Measurements from ENCODE around the gene RGMA.

DNA sequence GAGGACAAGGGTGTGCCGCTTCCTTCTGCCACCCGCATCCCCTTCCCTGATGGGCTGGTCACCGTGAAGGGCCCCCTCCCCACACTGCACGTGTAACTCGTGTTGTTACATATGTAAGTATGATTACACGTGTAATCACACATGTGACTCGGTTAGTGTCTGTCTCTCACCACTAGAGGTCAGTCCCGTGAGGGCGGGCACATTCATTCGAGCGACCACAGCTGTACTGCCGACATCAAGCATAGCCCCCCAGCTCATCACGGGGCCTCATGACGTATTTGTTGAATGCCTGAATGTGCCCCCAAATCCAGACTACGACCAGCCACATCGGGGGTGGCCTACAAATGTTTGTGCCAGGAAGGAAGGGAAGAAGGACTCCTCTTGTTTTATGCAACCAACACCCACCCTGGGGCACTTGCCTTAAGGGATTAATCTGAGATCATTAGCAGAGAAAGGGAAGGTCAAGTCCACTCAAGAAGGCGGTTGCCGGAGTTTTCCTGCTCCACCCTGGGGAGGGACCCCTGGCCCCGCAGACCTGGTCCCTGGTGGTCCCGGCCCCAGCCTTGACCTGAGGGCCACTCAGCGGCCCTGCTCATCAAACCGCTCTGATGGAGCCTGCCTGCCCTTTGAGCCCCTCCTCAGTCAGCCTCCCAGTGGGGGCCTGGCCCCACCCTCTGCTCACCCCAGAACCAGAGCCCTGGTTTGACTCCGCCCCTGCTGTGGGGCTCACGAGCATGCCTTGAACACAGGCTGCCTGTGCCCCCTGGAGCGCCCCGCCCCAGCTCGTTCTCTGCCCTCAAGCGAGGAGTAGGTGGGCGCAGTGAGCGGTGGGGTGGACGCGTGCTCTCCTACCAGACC is 52.8 kb downstream of the RGMA start:
- TF ChIP-seq, protein P1, sequence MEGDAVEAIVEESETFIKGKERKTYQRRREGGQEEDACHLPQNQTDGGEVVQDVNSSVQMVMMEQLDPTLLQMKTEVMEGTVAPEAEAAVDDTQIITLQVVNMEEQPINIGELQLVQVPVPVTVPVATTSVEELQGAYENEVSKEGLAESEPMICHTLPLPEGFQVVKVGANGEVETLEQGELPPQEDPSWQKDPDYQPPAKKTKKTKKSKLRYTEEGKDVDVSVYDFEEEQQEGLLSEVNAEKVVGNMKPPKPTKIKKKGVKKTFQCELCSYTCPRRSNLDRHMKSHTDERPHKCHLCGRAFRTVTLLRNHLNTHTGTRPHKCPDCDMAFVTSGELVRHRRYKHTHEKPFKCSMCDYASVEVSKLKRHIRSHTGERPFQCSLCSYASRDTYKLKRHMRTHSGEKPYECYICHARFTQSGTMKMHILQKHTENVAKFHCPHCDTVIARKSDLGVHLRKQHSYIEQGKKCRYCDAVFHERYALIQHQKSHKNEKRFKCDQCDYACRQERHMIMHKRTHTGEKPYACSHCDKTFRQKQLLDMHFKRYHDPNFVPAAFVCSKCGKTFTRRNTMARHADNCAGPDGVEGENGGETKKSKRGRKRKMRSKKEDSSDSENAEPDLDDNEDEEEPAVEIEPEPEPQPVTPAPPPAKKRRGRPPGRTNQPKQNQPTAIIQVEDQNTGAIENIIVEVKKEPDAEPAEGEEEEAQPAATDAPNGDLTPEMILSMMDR (IDR thresholded peaks at IDR 0.05) = no peak
- TF ChIP-seq POLR2A (IDR thresholded peaks at IDR 0.05) = no peak

Data from vagina (tissue), 2 donors.